ENCODE results near the gene POMGNT1.

The POMGNT1 gene

GRCh38 chr1:46158312-46159281 lies 39.6 kb downstream of the POMGNT1 start:
- H3K9me3 ChIP-seq (ENCODE audit: insufficient read depth, low read depth, low read length): no peaks in the 10 kb centered on the region
- H3K27me3 ChIP-seq (ENCODE audit: insufficient read depth, low read length, poor library complexity, severe bottlenecking): no peaks in the 10 kb centered on the region
- no peaks in the 10 kb centered on the region for H3K36me3 ChIP-seq (ENCODE audit: insufficient read depth, low read length)
- H3K4me2 ChIP-seq (ENCODE audit: low read depth, low read length, poor library complexity, severe bottlenecking): no peak overlapping the region
- H2AFZ ChIP-seq (ENCODE audit: low read length): no peak overlapping the region
- H3K4me1 ChIP-seq (ENCODE audit: insufficient read depth, low read length, poor library complexity, severe bottlenecking): peaks cover 4% of the 10 kb centered on the region
- H3K79me2 ChIP-seq (ENCODE audit: insufficient read depth, low read length): no peaks in the 10 kb centered on the region
- no peaks in the 10 kb centered on the region for H4K20me1 ChIP-seq (ENCODE audit: insufficient read depth, low read length, poor library complexity, severe bottlenecking)
- no peaks in the 10 kb centered on the region for H3F3A ChIP-seq (ENCODE audit: low read depth)
- H3K4me3 ChIP-seq (ENCODE audit: low read length, poor library complexity, severe bottlenecking): no peak overlapping the region
- no peak for TF ChIP-seq EZH2phosphoT487 (IDR thresholded peaks at IDR 0.05; ENCODE audit: borderline replicate concordance)
- TF ChIP-seq, protein P1, sequence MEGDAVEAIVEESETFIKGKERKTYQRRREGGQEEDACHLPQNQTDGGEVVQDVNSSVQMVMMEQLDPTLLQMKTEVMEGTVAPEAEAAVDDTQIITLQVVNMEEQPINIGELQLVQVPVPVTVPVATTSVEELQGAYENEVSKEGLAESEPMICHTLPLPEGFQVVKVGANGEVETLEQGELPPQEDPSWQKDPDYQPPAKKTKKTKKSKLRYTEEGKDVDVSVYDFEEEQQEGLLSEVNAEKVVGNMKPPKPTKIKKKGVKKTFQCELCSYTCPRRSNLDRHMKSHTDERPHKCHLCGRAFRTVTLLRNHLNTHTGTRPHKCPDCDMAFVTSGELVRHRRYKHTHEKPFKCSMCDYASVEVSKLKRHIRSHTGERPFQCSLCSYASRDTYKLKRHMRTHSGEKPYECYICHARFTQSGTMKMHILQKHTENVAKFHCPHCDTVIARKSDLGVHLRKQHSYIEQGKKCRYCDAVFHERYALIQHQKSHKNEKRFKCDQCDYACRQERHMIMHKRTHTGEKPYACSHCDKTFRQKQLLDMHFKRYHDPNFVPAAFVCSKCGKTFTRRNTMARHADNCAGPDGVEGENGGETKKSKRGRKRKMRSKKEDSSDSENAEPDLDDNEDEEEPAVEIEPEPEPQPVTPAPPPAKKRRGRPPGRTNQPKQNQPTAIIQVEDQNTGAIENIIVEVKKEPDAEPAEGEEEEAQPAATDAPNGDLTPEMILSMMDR (conservative IDR thresholded peaks at IDR 0.05; ENCODE audit: low read length): no peak
- no peak overlapping the region for H3K9ac ChIP-seq (ENCODE audit: low read depth, low read length, poor library complexity, severe bottlenecking)
- H3K9me2 ChIP-seq (replicated peaks; ENCODE audit: low read depth, low read length): no peaks in the 10 kb centered on the region

DNA sequence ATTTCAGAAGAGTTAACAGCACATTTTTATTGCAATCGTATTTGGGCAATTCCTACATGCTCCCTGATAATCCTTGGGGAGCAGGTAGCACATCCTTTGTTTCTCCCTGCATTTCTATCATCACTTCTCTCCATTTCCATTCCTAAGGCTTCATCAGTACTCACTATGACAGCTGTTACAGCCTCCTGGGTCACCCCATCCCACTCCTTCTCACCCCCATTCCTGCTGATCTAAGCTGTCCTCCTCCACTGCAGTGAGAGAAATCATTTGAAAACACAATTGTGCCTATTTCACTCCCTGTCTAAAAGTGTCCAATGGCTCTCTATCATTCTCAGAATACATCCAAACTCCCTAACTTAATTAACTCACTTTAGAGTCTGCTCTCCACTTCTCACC lies 40.3 kb downstream of the POMGNT1 start:
- no peaks in the 10 kb centered on the region for H3K79me2 ChIP-seq (ENCODE audit: insufficient read depth, low read length)
- no peaks in the 10 kb centered on the region for H3K9me2 ChIP-seq (replicated peaks; ENCODE audit: low read depth, low read length)
- H3K36me3 ChIP-seq (ENCODE audit: insufficient read depth, low read length): no peaks in the 10 kb centered on the region
- no peaks in the 10 kb centered on the region for H3F3A ChIP-seq (ENCODE audit: low read depth)
- H3K4me3 ChIP-seq (ENCODE audit: low read length, poor library complexity, severe bottlenecking): no peak overlapping the region
- H3K27me3 ChIP-seq (ENCODE audit: insufficient read depth, low read length, poor library complexity, severe bottlenecking): no peaks in the 10 kb centered on the region
- H4K20me1 ChIP-seq (ENCODE audit: insufficient read depth, low read length, poor library complexity, severe bottlenecking): no peaks in the 10 kb centered on the region
- peaks cover 7% of the 10 kb centered on the region for H3K4me1 ChIP-seq (ENCODE audit: insufficient read depth, low read length, poor library complexity, severe bottlenecking)
- no peaks in the 10 kb centered on the region for H3K9me3 ChIP-seq (ENCODE audit: insufficient read depth, low read depth, low read length)
- TF ChIP-seq EZH2phosphoT487 (IDR thresholded peaks at IDR 0.05; ENCODE audit: borderline replicate concordance): no peak
- TF ChIP-seq, protein P1 (conservative IDR thresholded peaks at IDR 0.05; ENCODE audit: low read length): no peak
- H3K4me2 ChIP-seq (ENCODE audit: low read depth, low read length, poor library complexity, severe bottlenecking): no peak overlapping the region
- H3K9ac ChIP-seq (ENCODE audit: low read depth, low read length, poor library complexity, severe bottlenecking): no peak overlapping the region
- no peak overlapping the region for H2AFZ ChIP-seq (ENCODE audit: low read length)

DNA sequence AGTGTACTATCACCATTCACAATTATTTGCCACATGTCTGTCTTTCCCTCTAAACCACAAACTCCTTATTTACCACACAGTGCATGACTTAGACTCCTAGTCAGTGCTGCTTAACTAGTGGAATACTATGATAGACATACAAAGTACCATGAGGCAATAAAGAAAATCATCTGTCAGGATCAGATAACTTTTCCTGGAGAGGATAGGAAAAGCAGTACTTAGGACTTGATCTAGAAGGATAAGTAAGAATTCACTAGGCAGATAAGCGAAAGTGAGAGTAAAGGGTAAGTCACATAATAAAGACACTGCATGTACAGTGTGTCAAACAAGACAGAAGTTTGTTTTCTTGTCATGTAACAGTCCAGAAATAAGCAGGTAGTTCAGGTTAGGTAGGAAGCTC lies 44.5 kb downstream of the POMGNT1 start:
- TF ChIP-seq, protein P1 (conservative IDR thresholded peaks at IDR 0.05; ENCODE audit: low read length): no peak
- no peak for TF ChIP-seq EZH2phosphoT487 (IDR thresholded peaks at IDR 0.05; ENCODE audit: borderline replicate concordance)
- H2AFZ ChIP-seq (ENCODE audit: low read length): peak overlapping the region; percentile 13; the same call in 1 of the 2 replicates
- no peaks in the 10 kb centered on the region for H3K9me3 ChIP-seq (ENCODE audit: insufficient read depth, low read depth, low read length)
- no peaks in the 10 kb centered on the region for H4K20me1 ChIP-seq (ENCODE audit: insufficient read depth, low read length, poor library complexity, severe bottlenecking)
- no peaks in the 10 kb centered on the region for H3K36me3 ChIP-seq (ENCODE audit: insufficient read depth, low read length)
- no peak overlapping the region for H3K4me3 ChIP-seq (ENCODE audit: low read length, poor library complexity, severe bottlenecking)
- H3K4me1 ChIP-seq (ENCODE audit: insufficient read depth, low read length, poor library complexity, severe bottlenecking): peaks cover 7% of the 10 kb centered on the region
- H3K9me2 ChIP-seq (replicated peaks; ENCODE audit: low read depth, low read length): no peaks in the 10 kb centered on the region
- no peaks in the 10 kb centered on the region for H3K79me2 ChIP-seq (ENCODE audit: insufficient read depth, low read length)
- no peak overlapping the region for H3K9ac ChIP-seq (ENCODE audit: low read depth, low read length, poor library complexity, severe bottlenecking)
- no peaks in the 10 kb centered on the region for H3K27me3 ChIP-seq (ENCODE audit: insufficient read depth, low read length, poor library complexity, severe bottlenecking)
- H3K4me2 ChIP-seq (ENCODE audit: low read depth, low read length, poor library complexity, severe bottlenecking): no peak overlapping the region
- H3F3A ChIP-seq (ENCODE audit: low read depth): no peaks in the 10 kb centered on the region

Measured in Loucy (cell line).